Measurements from ENCODE around the gene XYLT1. TPM values are rescaled to one million over a fixed set of nuclear protein-coding genes. Genes with fewer than 3 reads are reported as not detected.
A peak's percentile ranks its signal among the peaks of the same experiment; 100 is the strongest.

XYLT1 gene
- total RNA-seq, 1 experiment from 2014 or later, result 14.5 TPM

DNA sequence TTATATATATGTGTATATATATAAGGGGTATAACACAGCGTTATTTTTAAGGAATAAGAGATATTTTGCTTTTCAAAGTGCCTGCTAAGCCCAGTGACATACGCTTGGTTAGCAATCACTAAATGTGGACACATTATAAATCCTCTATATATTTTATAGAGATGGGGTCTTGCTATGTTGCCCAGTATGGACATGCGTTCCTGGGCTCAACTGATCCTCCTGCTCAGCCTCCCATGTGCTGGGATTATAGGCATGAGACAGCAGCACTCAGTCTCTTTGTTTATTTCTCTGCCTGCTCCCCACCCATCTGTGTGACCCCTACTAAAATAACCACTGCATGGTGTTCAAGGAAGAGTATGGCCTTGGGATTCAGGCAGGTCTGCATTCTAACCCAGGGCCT lies 63.4 kb downstream of the XYLT1 start:
- no peaks in the 10 kb centered on the region for H3K9me3 ChIP-seq (ENCODE audit: control insufficient read depth, low read depth, low read length)
- H3K27me3 ChIP-seq (ENCODE audit: insufficient read depth, low read length), result no peaks in the 10 kb centered on the region
- Mint-ChIP-seq H3K27ac (peak overlapping the region in 1 of 3 experiments; percentile 11; a peak in 2 of 7 replicates), H3K4me3 (no peak overlapping the region), H3K27me3 (ENCODE audit: low read depth) (no peaks in the 10 kb centered on the region), H3K4me1 (peaks cover 29 to 42% of the 10 kb centered on the region in 2 experiments), H3K9me3 (peaks cover 2 to 4% of the 10 kb centered on the region in 2 experiments; a peak in 3 of 5 replicates), H3K36me3 (ENCODE audit: insufficient read depth in 1 of 3, low read depth in 3 of 3) (peaks cover 3 to 18% (median 6%) of the 10 kb centered on the region in 3 experiments; a peak in 6 of 7 replicates)
- H2BK5ac ChIP-seq (ENCODE audit: insufficient read length, low read length), result no peak overlapping the region
- H3K9ac ChIP-seq (ENCODE audit: extremely low read depth, insufficient read length, low read length), result no peak overlapping the region
- DNase-seq, result no peak
- H4K8ac ChIP-seq (replicated peaks; ENCODE audit: insufficient read length, low read depth, low read length), result no peak overlapping the region
- no peaks in the 10 kb centered on the region; the same call in 1 of the 2 replicates for H3K4me1 ChIP-seq (ENCODE audit: insufficient read depth, low read length)
- H2BK15ac ChIP-seq (ENCODE audit: low read depth, low read length), result no peak overlapping the region
- H4K5ac ChIP-seq (ENCODE audit: insufficient read length, low read depth, low read length), result no peak overlapping the region
- no peaks in the 10 kb centered on the region for H3K23me2 ChIP-seq (ENCODE audit: insufficient read length, low read depth, low read length, poor library complexity, severe bottlenecking)
- H3K14ac ChIP-seq (ENCODE audit: insufficient read depth, low read length), result no peak overlapping the region
- H2AK5ac ChIP-seq (ENCODE audit: insufficient read length, low read length), result no peak overlapping the region
- no peaks in the 10 kb centered on the region for H3K79me1 ChIP-seq (ENCODE audit: insufficient read depth, low read depth, low read length, poor library complexity, severe bottlenecking)
- no peak overlapping the region for H3K27ac ChIP-seq (ENCODE audit: insufficient read length, low read depth, low read length)
- H3K18ac ChIP-seq (ENCODE audit: insufficient read length, low read depth, low read length), result no peak overlapping the region
- no peak overlapping the region for H3K56ac ChIP-seq (ENCODE audit: insufficient read length, low read depth, low read length)
- no peak overlapping the region for H4K91ac ChIP-seq (ENCODE audit: insufficient read length, low read depth, low read length)
- no peak overlapping the region for H3K4me2 ChIP-seq (ENCODE audit: insufficient read depth, insufficient read length, low read length)
- TF ChIP-seq, protein P1, sequence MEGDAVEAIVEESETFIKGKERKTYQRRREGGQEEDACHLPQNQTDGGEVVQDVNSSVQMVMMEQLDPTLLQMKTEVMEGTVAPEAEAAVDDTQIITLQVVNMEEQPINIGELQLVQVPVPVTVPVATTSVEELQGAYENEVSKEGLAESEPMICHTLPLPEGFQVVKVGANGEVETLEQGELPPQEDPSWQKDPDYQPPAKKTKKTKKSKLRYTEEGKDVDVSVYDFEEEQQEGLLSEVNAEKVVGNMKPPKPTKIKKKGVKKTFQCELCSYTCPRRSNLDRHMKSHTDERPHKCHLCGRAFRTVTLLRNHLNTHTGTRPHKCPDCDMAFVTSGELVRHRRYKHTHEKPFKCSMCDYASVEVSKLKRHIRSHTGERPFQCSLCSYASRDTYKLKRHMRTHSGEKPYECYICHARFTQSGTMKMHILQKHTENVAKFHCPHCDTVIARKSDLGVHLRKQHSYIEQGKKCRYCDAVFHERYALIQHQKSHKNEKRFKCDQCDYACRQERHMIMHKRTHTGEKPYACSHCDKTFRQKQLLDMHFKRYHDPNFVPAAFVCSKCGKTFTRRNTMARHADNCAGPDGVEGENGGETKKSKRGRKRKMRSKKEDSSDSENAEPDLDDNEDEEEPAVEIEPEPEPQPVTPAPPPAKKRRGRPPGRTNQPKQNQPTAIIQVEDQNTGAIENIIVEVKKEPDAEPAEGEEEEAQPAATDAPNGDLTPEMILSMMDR (conservative IDR thresholded peaks at IDR 0.05), result no peak
- H2BK20ac ChIP-seq (ENCODE audit: low read depth, low read length, poor library complexity, severe bottlenecking), result no peak overlapping the region
- H2BK120ac ChIP-seq (ENCODE audit: low read depth, low read length, poor library complexity, severe bottlenecking), result no peak overlapping the region
- no peaks in the 10 kb centered on the region for H4K20me1 ChIP-seq (ENCODE audit: control insufficient read depth, insufficient read depth, insufficient read length)
- no peaks in the 10 kb centered on the region; the same call in 1 of the 2 replicates for H3K79me2 ChIP-seq (ENCODE audit: insufficient read depth, low read length)
- no peak overlapping the region for H2BK12ac ChIP-seq (ENCODE audit: insufficient read length, low read depth, low read length)
- no peak overlapping the region for H2AFZ ChIP-seq (ENCODE audit: low read length)
- WGBS (ENCODE audit: extremely low coverage, insufficient read length, low lambda C conversion rate), result no CpG with 5 or more reads among the region's 3 CpGs
- no peak overlapping the region for H3K4ac ChIP-seq (ENCODE audit: low read depth, low read length)
- H3K23ac ChIP-seq (ENCODE audit: insufficient read length, low read depth, low read length), result no peak overlapping the region
- no peak overlapping the region for H3T11ph ChIP-seq (ENCODE audit: low read length)

Data from H9 (cell line).